Measurements from ENCODE around the gene POLR3E. TPM values are rescaled to one million over a fixed set of nuclear protein-coding genes. Genes with fewer than 3 reads are reported as not detected.

The POLR3E gene
- total and polyA plus RNA-seq, 4 donors: 16.0 to 42.9 (median 18.3) TPM

DNA sequence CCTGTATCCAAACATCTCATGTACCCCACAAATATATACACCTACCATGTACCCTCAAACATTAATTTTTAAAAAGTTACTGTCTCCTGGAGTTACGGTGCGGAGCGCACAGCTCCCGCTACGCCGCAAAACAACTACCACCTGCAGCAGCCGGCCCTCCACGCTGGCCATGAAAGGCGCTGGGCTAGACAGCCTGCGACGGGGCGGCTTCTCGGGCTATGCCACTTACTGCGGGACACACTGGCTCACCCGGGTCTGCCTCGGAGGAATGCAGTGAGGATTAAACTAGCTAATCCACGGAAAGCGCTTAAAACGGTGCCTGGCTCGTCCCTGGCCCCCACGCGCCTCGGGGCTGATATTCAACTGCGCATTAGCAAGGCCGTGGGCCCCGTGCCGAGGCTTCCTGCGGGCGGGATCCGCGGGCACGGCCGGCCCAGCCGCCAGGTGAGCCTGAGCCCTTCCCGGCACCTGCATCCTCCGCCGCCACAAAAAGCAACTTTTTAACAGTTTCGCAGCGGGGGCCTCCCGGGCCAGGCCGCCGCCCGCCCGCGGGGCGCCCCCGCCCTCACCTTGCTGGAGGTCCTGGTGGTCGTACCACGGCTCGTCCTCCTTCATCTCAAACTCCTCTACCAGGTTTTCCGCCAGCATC is 76.6 kb downstream of the POLR3E start:
- H3K36me3 ChIP-seq (ENCODE audit: control insufficient read depth in 4 of 4, insufficient read depth in 3 of 4, low read depth in 1 of 4, low read length in 3 of 4): no peaks in the 10 kb centered on the region
- H3K9ac ChIP-seq (ENCODE audit: low read depth in 1 of 2, low read length in 2 of 2): peak overlapping the region; percentile 67 to 87
- peak overlapping the region; percentile 94 to 96 for H3K27ac ChIP-seq (ENCODE audit: low read depth in 1 of 2, low read length in 2 of 2)
- no peaks in the 10 kb centered on the region for H3K9me3 ChIP-seq (ENCODE audit: control insufficient read depth in 4 of 4, low read length in 3 of 4)
- H3K27me3 ChIP-seq (ENCODE audit: control insufficient read depth in 4 of 4, insufficient read depth in 4 of 4, low read length in 3 of 4): no peaks in the 10 kb centered on the region
- H3K4me3 ChIP-seq (ENCODE audit: low read depth in 1 of 3, low read length in 3 of 3): peak overlapping the region; percentile 79 to 96 (median 85)
- TF ChIP-seq, protein P1, sequence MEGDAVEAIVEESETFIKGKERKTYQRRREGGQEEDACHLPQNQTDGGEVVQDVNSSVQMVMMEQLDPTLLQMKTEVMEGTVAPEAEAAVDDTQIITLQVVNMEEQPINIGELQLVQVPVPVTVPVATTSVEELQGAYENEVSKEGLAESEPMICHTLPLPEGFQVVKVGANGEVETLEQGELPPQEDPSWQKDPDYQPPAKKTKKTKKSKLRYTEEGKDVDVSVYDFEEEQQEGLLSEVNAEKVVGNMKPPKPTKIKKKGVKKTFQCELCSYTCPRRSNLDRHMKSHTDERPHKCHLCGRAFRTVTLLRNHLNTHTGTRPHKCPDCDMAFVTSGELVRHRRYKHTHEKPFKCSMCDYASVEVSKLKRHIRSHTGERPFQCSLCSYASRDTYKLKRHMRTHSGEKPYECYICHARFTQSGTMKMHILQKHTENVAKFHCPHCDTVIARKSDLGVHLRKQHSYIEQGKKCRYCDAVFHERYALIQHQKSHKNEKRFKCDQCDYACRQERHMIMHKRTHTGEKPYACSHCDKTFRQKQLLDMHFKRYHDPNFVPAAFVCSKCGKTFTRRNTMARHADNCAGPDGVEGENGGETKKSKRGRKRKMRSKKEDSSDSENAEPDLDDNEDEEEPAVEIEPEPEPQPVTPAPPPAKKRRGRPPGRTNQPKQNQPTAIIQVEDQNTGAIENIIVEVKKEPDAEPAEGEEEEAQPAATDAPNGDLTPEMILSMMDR (IDR thresholded peaks at IDR 0.05; ENCODE audit: low read depth, low read length, missing input control): no peak
- TF ChIP-seq MAX (IDR thresholded peaks at IDR 0.05): peak; percentile 24
- under 1% methylated on average over 51 of the region's 51 CpGs for WGBS
- H3K4me1 ChIP-seq (ENCODE audit: control insufficient read depth in 4 of 4, insufficient read depth in 4 of 4, low read length in 3 of 4): peaks cover 5 to 42% (median 17%) of the 10 kb centered on the region in 4 donors
- DNase-seq (ENCODE audit: low spot score): peak; percentile 59

DNA sequence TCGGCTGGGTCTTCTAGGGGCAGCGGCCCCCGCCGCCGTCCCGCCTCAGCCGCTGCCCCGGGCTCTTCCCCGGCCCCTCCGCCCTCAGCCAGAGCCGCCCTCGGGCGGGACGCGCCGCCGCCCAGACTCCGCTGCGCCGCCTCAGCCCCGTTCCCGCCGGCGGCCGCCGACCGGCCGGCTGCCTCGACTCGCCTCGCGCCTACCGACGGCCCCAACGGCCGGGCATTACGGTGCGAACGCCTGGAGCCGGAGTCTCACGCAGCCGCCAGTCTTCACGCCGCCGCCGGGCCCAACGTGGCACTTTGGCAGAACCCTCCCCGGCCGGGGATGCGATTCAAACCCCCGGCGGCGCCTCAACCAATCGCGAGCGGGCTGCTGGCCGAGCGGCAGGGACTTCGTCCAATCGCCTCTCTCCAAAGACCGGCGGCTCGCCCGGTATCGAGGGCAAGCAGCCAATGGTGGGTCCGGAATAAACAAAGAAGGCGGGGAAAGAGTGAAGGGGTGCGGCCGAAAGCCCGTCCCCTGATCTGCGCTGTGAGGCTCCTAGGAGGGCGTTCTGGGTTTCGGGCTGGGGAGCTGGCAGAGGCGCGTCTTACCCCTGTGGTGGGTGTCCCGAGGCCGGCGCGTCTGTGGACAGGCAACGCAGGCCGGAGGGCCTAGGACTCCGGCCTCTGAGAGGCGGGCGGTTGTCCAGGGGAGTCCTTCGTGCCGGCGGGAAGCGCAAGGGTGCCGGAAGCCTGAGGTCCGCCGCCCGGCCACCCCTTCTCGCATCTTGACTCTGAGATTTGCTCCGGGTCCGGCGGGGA is 77.3 kb downstream of the POLR3E start, which contains the start of gene CDR2:
TSS of gene CDR2 (minus strand) at position 309 of the 806 bp plus-strand sequence. CDS start 310 bp downstream, outside the sequence.
- TF ChIP-seq RXRA (IDR thresholded peaks at IDR 0.05): no peak
- no peak for TF ChIP-seq HNF4G (IDR thresholded peaks at IDR 0.05)
- no peak for TF ChIP-seq HNF4A (conservative IDR thresholded peaks at IDR 0.05)
- TF ChIP-seq FOXA1 (IDR thresholded peaks at IDR 0.05): no peak
- peak in 1 of 2 donors; percentile 30 for TF ChIP-seq GABPA (IDR thresholded peaks at IDR 0.05 in 1 of 2, conservative IDR thresholded peaks at IDR 0.05 in 1 of 2)
- TF ChIP-seq, protein P2, sequence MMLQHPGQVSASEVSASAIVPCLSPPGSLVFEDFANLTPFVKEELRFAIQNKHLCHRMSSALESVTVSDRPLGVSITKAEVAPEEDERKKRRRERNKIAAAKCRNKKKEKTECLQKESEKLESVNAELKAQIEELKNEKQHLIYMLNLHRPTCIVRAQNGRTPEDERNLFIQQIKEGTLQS (IDR thresholded peaks at IDR 0.05): no peak
- TF ChIP-seq, protein P1 (IDR thresholded peaks at IDR 0.05; ENCODE audit: low read depth, low read length, missing input control): no peak
- TF ChIP-seq, protein P3, sequence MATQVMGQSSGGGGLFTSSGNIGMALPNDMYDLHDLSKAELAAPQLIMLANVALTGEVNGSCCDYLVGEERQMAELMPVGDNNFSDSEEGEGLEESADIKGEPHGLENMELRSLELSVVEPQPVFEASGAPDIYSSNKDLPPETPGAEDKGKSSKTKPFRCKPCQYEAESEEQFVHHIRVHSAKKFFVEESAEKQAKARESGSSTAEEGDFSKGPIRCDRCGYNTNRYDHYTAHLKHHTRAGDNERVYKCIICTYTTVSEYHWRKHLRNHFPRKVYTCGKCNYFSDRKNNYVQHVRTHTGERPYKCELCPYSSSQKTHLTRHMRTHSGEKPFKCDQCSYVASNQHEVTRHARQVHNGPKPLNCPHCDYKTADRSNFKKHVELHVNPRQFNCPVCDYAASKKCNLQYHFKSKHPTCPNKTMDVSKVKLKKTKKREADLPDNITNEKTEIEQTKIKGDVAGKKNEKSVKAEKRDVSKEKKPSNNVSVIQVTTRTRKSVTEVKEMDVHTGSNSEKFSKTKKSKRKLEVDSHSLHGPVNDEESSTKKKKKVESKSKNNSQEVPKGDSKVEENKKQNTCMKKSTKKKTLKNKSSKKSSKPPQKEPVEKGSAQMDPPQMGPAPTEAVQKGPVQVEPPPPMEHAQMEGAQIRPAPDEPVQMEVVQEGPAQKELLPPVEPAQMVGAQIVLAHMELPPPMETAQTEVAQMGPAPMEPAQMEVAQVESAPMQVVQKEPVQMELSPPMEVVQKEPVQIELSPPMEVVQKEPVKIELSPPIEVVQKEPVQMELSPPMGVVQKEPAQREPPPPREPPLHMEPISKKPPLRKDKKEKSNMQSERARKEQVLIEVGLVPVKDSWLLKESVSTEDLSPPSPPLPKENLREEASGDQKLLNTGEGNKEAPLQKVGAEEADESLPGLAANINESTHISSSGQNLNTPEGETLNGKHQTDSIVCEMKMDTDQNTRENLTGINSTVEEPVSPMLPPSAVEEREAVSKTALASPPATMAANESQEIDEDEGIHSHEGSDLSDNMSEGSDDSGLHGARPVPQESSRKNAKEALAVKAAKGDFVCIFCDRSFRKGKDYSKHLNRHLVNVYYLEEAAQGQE (IDR thresholded peaks at IDR 0.05): no peak
- peak; percentile 98 for TF ChIP-seq SP1 (IDR thresholded peaks at IDR 0.05)
- no peak for TF ChIP-seq JUND (IDR thresholded peaks at IDR 0.05)
- TF ChIP-seq, protein P4, sequence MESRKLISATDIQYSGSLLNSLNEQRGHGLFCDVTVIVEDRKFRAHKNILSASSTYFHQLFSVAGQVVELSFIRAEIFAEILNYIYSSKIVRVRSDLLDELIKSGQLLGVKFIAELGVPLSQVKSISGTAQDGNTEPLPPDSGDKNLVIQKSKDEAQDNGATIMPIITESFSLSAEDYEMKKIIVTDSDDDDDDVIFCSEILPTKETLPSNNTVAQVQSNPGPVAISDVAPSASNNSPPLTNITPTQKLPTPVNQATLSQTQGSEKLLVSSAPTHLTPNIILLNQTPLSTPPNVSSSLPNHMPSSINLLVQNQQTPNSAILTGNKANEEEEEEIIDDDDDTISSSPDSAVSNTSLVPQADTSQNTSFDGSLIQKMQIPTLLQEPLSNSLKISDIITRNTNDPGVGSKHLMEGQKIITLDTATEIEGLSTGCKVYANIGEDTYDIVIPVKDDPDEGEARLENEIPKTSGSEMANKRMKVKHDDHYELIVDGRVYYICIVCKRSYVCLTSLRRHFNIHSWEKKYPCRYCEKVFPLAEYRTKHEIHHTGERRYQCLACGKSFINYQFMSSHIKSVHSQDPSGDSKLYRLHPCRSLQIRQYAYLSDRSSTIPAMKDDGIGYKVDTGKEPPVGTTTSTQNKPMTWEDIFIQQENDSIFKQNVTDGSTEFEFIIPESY (IDR thresholded peaks at IDR 0.05): no peak
- TF ChIP-seq TAF1 (conservative IDR thresholded peaks at IDR 0.05): no peak
- no peak for TF ChIP-seq NR2F2 (IDR thresholded peaks at IDR 0.05)
- peak; percentile 65 for TF ChIP-seq YY1 (IDR thresholded peaks at IDR 0.05)
- TF ChIP-seq RAD21 (IDR thresholded peaks at IDR 0.05): peak; percentile 22 to 37
- TF ChIP-seq MAX (IDR thresholded peaks at IDR 0.05): no peak
- no peak for TF ChIP-seq FOXA2 (IDR thresholded peaks at IDR 0.05)
- TF ChIP-seq EGR1 (IDR thresholded peaks at IDR 0.05; ENCODE audit: low read depth in 2 of 2): no peak
- Histone ChIP-seq H3K9me3 (ENCODE audit: control insufficient read depth in 4 of 4, low read length in 3 of 4) (no peaks in the 10 kb centered on the region), H3K4me3 (ENCODE audit: low read depth in 1 of 3, low read length in 3 of 3) (peak within 1 kb of the TSS; percentile 79 to 96 (median 85)), H3K36me3 (ENCODE audit: control insufficient read depth in 4 of 4, insufficient read depth in 3 of 4, low read depth in 1 of 4, low read length in 3 of 4) (no peaks in the 10 kb centered on the region), H3K27ac (ENCODE audit: low read depth in 1 of 2, low read length in 2 of 2) (peak within 1 kb of the TSS; percentile 94 to 96), H3K4me1 (ENCODE audit: control insufficient read depth in 4 of 4, insufficient read depth in 4 of 4, low read length in 3 of 4) (peaks cover 3 to 34% (median 16%) of the 10 kb centered on the region in 4 donors), H3K9ac (ENCODE audit: low read depth in 1 of 2, low read length in 2 of 2) (peak within 1 kb of the TSS; percentile 67 to 87), H3K27me3 (ENCODE audit: control insufficient read depth in 4 of 4, insufficient read depth in 4 of 4, low read length in 3 of 4) (no peaks in the 10 kb centered on the region)
- under 1% methylated on average over 96 of the region's 96 CpGs for WGBS
- peak; percentile 97 for DNase-seq (ENCODE audit: low spot score)
